HUES64 (cell line): ENCODE data around the gene ZNF750.

Experiments used
- H3K27ac ChIP-seq: 2 replicates; pipeline ENCODE4 v1.7.0; 2013; ENCODE audit warnings: low read depth, low read length, inconsistent platforms
- H3K27me3 ChIP-seq: 2 replicates; pipeline ENCODE4 v1.6.1; 2013; ENCODE audit warnings: mild to moderate bottlenecking, low read length; ENCODE audit not compliant: insufficient read depth
- H3K36me3 ChIP-seq: 2 replicates; pipeline ENCODE4 v1.6.1; 2013; ENCODE audit warnings: mild to moderate bottlenecking, low read length; ENCODE audit not compliant: insufficient read depth
- H3K4me1 ChIP-seq: 2 replicates; pipeline ENCODE4 v1.6.1; 2013; ENCODE audit warnings: mild to moderate bottlenecking, low read length, moderate library complexity; ENCODE audit not compliant: insufficient read depth
- H3K4me3 ChIP-seq: 2 replicates; pipeline ENCODE4 v1.5.1; 2013; ENCODE audit warnings: mild to moderate bottlenecking, low read length, moderate library complexity
- H3K9ac ChIP-seq: 2 replicates; pipeline ENCODE4 v1.6.1; 2013; ENCODE audit warnings: mild to moderate bottlenecking, low read depth, low read length
- H3K9me3 ChIP-seq: 2 replicates; pipeline ENCODE4 v1.6.1; 2013; ENCODE audit warnings: low read depth, low read length; ENCODE audit not compliant: insufficient read depth
- WGBS: fragments of 150-250, 120-280 bp; methylation state at CpG from one replicate; pipeline ENCODE4 v1.1.7; 2013; ENCODE audit warnings: missing lambda C conversion rate; 5-methylcytosine and 5-hydroxymethylcytosine counted together

Gene ZNF750

GRCh38 chr17:82815790-82816305, 24.0 kb downstream of the ZNF750 start:
- peaks cover 24% of the 10 kb centered on the region for H3K9me3 ChIP-seq
- H3K4me3 ChIP-seq, result no peak overlapping the region
- H3K9ac ChIP-seq, result no peak overlapping the region
- WGBS, result 94% methylated on average over 12 of the region's 13 CpGs
- peaks cover 84% of the 10 kb centered on the region for H3K36me3 ChIP-seq
- H3K4me1 ChIP-seq, result 0 out of 2 replicates have a peak, but pooled peaks cover under 1% of the 10 kb centered on the region
- no peaks in the 10 kb centered on the region for H3K27me3 ChIP-seq
- no peak overlapping the region for H3K27ac ChIP-seq

- Histone ChIP-seq H3K27me3 (no peaks in the 10 kb centered on the region), H3K9ac (no peak overlapping the region), H3K4me3 (no peak overlapping the region), H3K4me1 (no peaks in the 10 kb centered on the region), H3K27ac (no peak overlapping the region), H3K36me3 (peaks cover 88% of the 10 kb centered on the region), H3K9me3 (peaks cover 20% of the 10 kb centered on the region)
- 95% methylated on average over 5 of the region's 5 CpGs for WGBS
Measured at GRCh38 chr17:82815354-82815753, 24.5 kb downstream of the ZNF750 start.

GRCh38 chr17:82814834-82815233, 25.0 kb downstream of the ZNF750 start:
- Histone ChIP-seq H3K4me1 (no peaks in the 10 kb centered on the region), H3K27me3 (no peaks in the 10 kb centered on the region), H3K36me3 (peaks cover 93% of the 10 kb centered on the region), H3K9me3 (peaks cover 16% of the 10 kb centered on the region), H3K4me3 (no peak overlapping the region), H3K9ac (no peak overlapping the region), H3K27ac (no peak overlapping the region)
- WGBS, result 96% methylated on average over 20 of the region's 20 CpGs

GRCh38 chr17:82813299-82814051, 26.3 kb downstream of the ZNF750 start:
- Histone ChIP-seq H3K9ac (no peak overlapping the region), H3K9me3 (peaks cover 6% of the 10 kb centered on the region; the same call in 1 of the 2 replicates), H3K36me3 (peaks cover 90% of the 10 kb centered on the region), H3K27ac (no peak overlapping the region), H3K27me3 (no peaks in the 10 kb centered on the region), H3K4me1 (no peaks in the 10 kb centered on the region), H3K4me3 (no peak overlapping the region)
- WGBS, result 94% methylated on average over 23 of the region's 23 CpGs

GRCh38 chr17:82812601-82813000, 27.2 kb downstream of the ZNF750 start:
- no peak overlapping the region for H3K4me3 ChIP-seq
- H3K27me3 ChIP-seq, result no peaks in the 10 kb centered on the region
- H3K9me3 ChIP-seq, result no peaks in the 10 kb centered on the region
- peaks cover 86% of the 10 kb centered on the region for H3K36me3 ChIP-seq
- H3K9ac ChIP-seq, result no peak overlapping the region
- no peaks in the 10 kb centered on the region for H3K4me1 ChIP-seq
- 98% methylated on average over 17 of the region's 17 CpGs for WGBS
- no peak overlapping the region for H3K27ac ChIP-seq

GRCh38 chr17:82812058-82812457, 27.8 kb downstream of the ZNF750 start:
- peaks cover 86% of the 10 kb centered on the region for H3K36me3 ChIP-seq
- H3K27ac ChIP-seq, result no peak overlapping the region
- 96% methylated on average over 15 of the region's 15 CpGs for WGBS

GRCh38 chr17:82810644-82811430, 29.0 kb downstream of the ZNF750 start:
- 94% methylated on average over 22 of the region's 22 CpGs for WGBS
- H3K4me1 ChIP-seq, result no peaks in the 10 kb centered on the region
- no peaks in the 10 kb centered on the region for H3K27me3 ChIP-seq
- H3K36me3 ChIP-seq, result peaks cover 86% of the 10 kb centered on the region
- H3K4me3 ChIP-seq, result no peak overlapping the region
- H3K9me3 ChIP-seq, result no peaks in the 10 kb centered on the region
- no peak overlapping the region for H3K27ac ChIP-seq
- H3K9ac ChIP-seq, result no peak overlapping the region

More at GRCh38 chr17:82812058-82812457, 27.8 kb downstream of the ZNF750 start:
- H3K27me3 ChIP-seq, result no peaks in the 10 kb centered on the region
- no peaks in the 10 kb centered on the region for H3K9me3 ChIP-seq
- no peaks in the 10 kb centered on the region for H3K4me1 ChIP-seq
- H3K4me3 ChIP-seq, result no peak overlapping the region
- H3K9ac ChIP-seq, result no peak overlapping the region

- 95% methylated on average over 35 of the region's 35 CpGs for WGBS
- Histone ChIP-seq H3K4me1 (no peaks in the 10 kb centered on the region), H3K27ac (no peak overlapping the region), H3K27me3 (no peaks in the 10 kb centered on the region), H3K4me3 (no peak overlapping the region), H3K9ac (no peak overlapping the region), H3K36me3 (peaks cover 73% of the 10 kb centered on the region), H3K9me3 (no peaks in the 10 kb centered on the region)
Measured at GRCh38 chr17:82808921-82809905, 30.6 kb downstream of the ZNF750 start.

- no peaks in the 10 kb centered on the region for H3K27me3 ChIP-seq
Measured at GRCh38 chr17:82808006-82808405, 31.8 kb downstream of the ZNF750 start.

GRCh38 chr17:82807562-82807961, 32.3 kb downstream of the ZNF750 start:
- Histone ChIP-seq H3K27me3 (no peaks in the 10 kb centered on the region), H3K9ac (no peak overlapping the region), H3K36me3 (peaks cover 57% of the 10 kb centered on the region), H3K27ac (no peak overlapping the region), H3K9me3 (no peaks in the 10 kb centered on the region), H3K4me1 (0 out of 2 replicates have a peak, but pooled peaks cover 4% of the 10 kb centered on the region), H3K4me3 (no peak overlapping the region)
- 96% methylated on average over 21 of the region's 21 CpGs for WGBS

More at GRCh38 chr17:82808006-82808405, 31.8 kb downstream of the ZNF750 start:
- Histone ChIP-seq H3K4me1 (0 out of 2 replicates have a peak, but pooled peaks cover under 1% of the 10 kb centered on the region), H3K27ac (no peak overlapping the region), H3K9ac (no peak overlapping the region), H3K36me3 (peaks cover 61% of the 10 kb centered on the region), H3K4me3 (no peak overlapping the region), H3K9me3 (no peaks in the 10 kb centered on the region)
- 95% methylated on average over 8 of the region's 8 CpGs for WGBS
